ENCODE data around the gene LUZP1. TPM values are rescaled to one million over a fixed set of nuclear protein-coding genes. Genes with fewer than 3 reads are reported as not detected.

LUZP1 gene
- total and polyA plus RNA-seq, 2 donors (not counting 3 experiments of a cell fraction or from before 2014, with no cell fraction given): 26.3 to 82.4 TPM

DNA sequence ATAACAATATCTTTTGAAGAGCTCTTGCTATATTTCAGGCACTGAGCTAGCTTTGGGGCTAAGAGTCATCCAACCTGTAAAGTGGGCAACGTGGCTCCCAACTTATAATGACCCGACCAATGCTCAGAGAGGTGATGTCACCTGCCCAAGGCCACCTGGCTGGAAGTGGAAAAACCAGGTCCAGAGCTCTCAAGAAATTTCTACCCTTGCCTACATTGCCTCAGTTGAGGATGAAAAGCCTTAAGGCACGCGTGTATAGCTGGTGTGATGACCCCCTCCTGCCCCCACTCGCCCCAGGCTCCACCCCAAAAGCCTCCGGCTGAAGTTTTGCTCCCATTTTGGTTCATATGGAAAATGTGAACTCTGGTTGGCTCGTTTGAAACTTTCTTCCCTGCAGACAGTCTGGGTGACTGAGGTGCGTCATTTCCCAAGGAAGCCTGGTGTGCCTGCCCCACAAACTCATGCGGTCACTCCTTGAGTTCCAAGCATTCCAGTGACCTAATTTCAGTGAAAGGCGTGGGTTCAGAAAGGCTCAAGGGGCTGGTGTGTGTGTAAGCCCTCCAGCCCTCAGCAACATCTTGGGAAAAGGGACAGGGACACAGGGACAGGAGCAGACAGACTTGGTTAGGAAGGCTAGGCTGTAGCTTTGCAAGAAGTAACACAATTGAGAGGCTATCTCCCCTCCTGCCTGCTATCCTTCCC, 28.1 kb upstream of the LUZP1 start:
- Histone ChIP-seq H3K36me3 (ENCODE audit: control insufficient read depth in 2 of 2, extremely low read depth in 1 of 2, insufficient read depth in 2 of 2, low read length in 2 of 2) (no peaks in the 10 kb centered on the region), H3K9ac (replicated peaks; ENCODE audit: extremely low read depth, insufficient read depth, low read length) (peak overlapping the region; percentile 64), H3K4me2 (ENCODE audit: insufficient read depth, low read length) (no peak overlapping the region), H3K9me1 (replicated peaks; ENCODE audit: control insufficient read depth, extremely low read depth, insufficient read depth, low read length) (no peaks in the 10 kb centered on the region), H2AFZ (ENCODE audit: low read depth, low read length) (no peak overlapping the region), H4K20me1 (replicated peaks; ENCODE audit: control insufficient read depth, extremely low read depth, insufficient read depth, low read length) (no peaks in the 10 kb centered on the region), H3K27ac (ENCODE audit: insufficient read depth, low read depth, low read length) (peak overlapping the region; percentile 94), H3K4me1 (ENCODE audit: control insufficient read depth, extremely low read depth, insufficient read depth, low read length) (peaks cover 27% of the 10 kb centered on the region), H3K9me3 (replicated peaks; ENCODE audit: control insufficient read depth, insufficient read depth, low read length) (no peaks in the 10 kb centered on the region), H3K27me3 (ENCODE audit: control insufficient read depth in 2 of 2, insufficient read depth in 2 of 2, low read length in 2 of 2) (no peaks in the 10 kb centered on the region), H3K4me3 (replicated peaks in 1 of 3; ENCODE audit: insufficient read depth in 1 of 3, low read depth in 1 of 3, low read length in 3 of 3) (no peak overlapping the region), H3K79me2 (ENCODE audit: control insufficient read depth, insufficient read depth, low read length) (no peaks in the 10 kb centered on the region)
- POLR2A ChIA-PET: interaction anchor here (0.7 to 1.6 kb wide), 2 partner anchors 13 to 832 kb away, joined by 4 read pairs; no protein-coding TSS in a partner anchor
- dilution Hi-C loops (cut with MboI; ENCODE audit: extremely low pct_ligation_motif_present, low sequenced_read_pairs) (no loop called here), intact Hi-C loops (cut with micrococcal nuclease) (loop anchor here (1.0 to 5.0 kb wide), 3 partner anchors 7 to 81 kb away; no protein-coding TSS in a partner anchor)
- DNase-seq (ENCODE audit: low read depth, low spot score) (peak; percentile 84), FAIRE-seq (peak; percentile 94)
- CTCF ChIA-PET: interaction anchor here (1.0 to 4.6 kb wide), 6 partner anchors 12 to 300 kb away, joined by 3 to 62 read pairs (median 4); no protein-coding TSS in a partner anchor
- TF ChIP-seq, protein P1, sequence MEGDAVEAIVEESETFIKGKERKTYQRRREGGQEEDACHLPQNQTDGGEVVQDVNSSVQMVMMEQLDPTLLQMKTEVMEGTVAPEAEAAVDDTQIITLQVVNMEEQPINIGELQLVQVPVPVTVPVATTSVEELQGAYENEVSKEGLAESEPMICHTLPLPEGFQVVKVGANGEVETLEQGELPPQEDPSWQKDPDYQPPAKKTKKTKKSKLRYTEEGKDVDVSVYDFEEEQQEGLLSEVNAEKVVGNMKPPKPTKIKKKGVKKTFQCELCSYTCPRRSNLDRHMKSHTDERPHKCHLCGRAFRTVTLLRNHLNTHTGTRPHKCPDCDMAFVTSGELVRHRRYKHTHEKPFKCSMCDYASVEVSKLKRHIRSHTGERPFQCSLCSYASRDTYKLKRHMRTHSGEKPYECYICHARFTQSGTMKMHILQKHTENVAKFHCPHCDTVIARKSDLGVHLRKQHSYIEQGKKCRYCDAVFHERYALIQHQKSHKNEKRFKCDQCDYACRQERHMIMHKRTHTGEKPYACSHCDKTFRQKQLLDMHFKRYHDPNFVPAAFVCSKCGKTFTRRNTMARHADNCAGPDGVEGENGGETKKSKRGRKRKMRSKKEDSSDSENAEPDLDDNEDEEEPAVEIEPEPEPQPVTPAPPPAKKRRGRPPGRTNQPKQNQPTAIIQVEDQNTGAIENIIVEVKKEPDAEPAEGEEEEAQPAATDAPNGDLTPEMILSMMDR (IDR thresholded peaks at IDR 0.05; ENCODE audit: extremely low read depth in 1 of 2, insufficient read depth in 1 of 2, low read depth in 1 of 2, low read length in 2 of 2): no peak
- TF ChIP-seq MYC (IDR thresholded peaks at IDR 0.05; ENCODE audit: low read depth, low read length) (no peak), FOS (IDR thresholded peaks at IDR 0.05; ENCODE audit: borderline replicate concordance, insufficient read depth, low read length) (peak; percentile 62), POLR2A (IDR thresholded peaks at IDR 0.05; ENCODE audit: low read depth, low read length) (peak; percentile 61), JUN (IDR thresholded peaks at IDR 0.05; ENCODE audit: borderline replicate concordance, insufficient read depth, insufficient read length, low read depth) (peak; percentile 79), POLR2AphosphoS5 (IDR thresholded peaks at IDR 0.05; ENCODE audit: insufficient read depth, low read depth, low read length) (peak; percentile 92), EZH2 (IDR thresholded peaks at IDR 0.05; ENCODE audit: borderline replicate concordance, low read depth, low read length, severe bottlenecking) (no peak), GATA2 (IDR thresholded peaks at IDR 0.05; ENCODE audit: insufficient read depth, insufficient read length, low read depth, low read length) (peak; percentile 8)
- TF ChIP-seq, protein P2, sequence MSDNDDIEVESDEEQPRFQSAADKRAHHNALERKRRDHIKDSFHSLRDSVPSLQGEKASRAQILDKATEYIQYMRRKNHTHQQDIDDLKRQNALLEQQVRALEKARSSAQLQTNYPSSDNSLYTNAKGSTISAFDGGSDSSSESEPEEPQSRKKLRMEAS (IDR thresholded peaks at IDR 0.05; ENCODE audit: insufficient read depth, insufficient read length): no peak
- no TSS peak for BruUV-seq (replicated peaks)
